WTC11 (cell line): ENCODE data around the gene SMC3. TPM values are rescaled to one million over a fixed set of nuclear protein-coding genes. Genes with fewer than 3 reads are reported as not detected.

Source experiments
- ATAC-seq: fragments of 200-7000 bp; cut with Tn5 transposase; 2 replicates; pipeline ENCODE4 v1.10.0; 2021; ENCODE audit warnings: mild to moderate bottlenecking, moderate library complexity
- CTCF ChIA-PET: fragments of 300-600 bp; sonication (Branson Sonifier 250); formaldehyde crosslinking; loops from one replicate; lab custom pipeline; 2021; ENCODE audit warnings: antibody characterized with exemption; lab: Charles Lee
- POLR2A ChIA-PET: fragments of 350-600 bp; sonication (Branson Sonifier 250); formaldehyde crosslinking; loops from one replicate; lab custom pipeline; 2021; ENCODE audit warnings: antibody characterized with exemption; lab: Charles Lee
- DNase-seq: peaks from one replicate; pipeline ENCODE4 v3.0.0; 2021; ENCODE audit warnings: low spot score
- H3K27ac Mint-ChIP-seq: 2 replicates; pipeline ENCODE4 v1.8.0; 2021; ENCODE audit warnings: mixed read lengths
- H3K27me3 Mint-ChIP-seq: 2 replicates; pipeline ENCODE4 v1.8.0; 2021; ENCODE audit warnings: low read depth, mild to moderate bottlenecking, moderate library complexity, mixed read lengths
- H3K36me3 Mint-ChIP-seq: 2 replicates; pipeline ENCODE4 v1.8.0; 2021; ENCODE audit warnings: mixed read lengths
- H3K4me1 Mint-ChIP-seq: 2 replicates; pipeline ENCODE4 v1.8.0; 2022; ENCODE audit warnings: mixed read lengths
- H3K4me3 Mint-ChIP-seq: 2 replicates; pipeline ENCODE4 v1.8.0; 2021; ENCODE audit warnings: mild to moderate bottlenecking, moderate library complexity, mixed read lengths
- H3K9me3 Mint-ChIP-seq: 2 replicates; pipeline ENCODE4 v1.8.0; 2021; ENCODE audit warnings: mixed read lengths
- ARID4B ChIP-seq: sonication (generic); formaldehyde crosslinking; IDR thresholded peaks from 2 replicates; pipeline ENCODE4 v1.8.0; 2023; ENCODE audit warnings: missing genetic modification reagents, mild to moderate bottlenecking, borderline replicate concordance
- ATF6 ChIP-seq: sonication (generic); formaldehyde crosslinking; IDR thresholded peaks from 2 replicates; pipeline ENCODE4 v1.8.1; 2023; ENCODE audit warnings: mild to moderate bottlenecking, missing genetic modification reagents
- CBFB ChIP-seq: sonication (generic); formaldehyde crosslinking; IDR thresholded peaks from 2 replicates; pipeline ENCODE4 v1.8.1; 2022; ENCODE audit warnings: mild to moderate bottlenecking, low read depth, missing genetic modification reagents
- ERG ChIP-seq: fragments of 250-450 bp; sonication (Bioruptor Pico); IDR thresholded peaks from 2 replicates; pipeline ENCODE4 v1.8.0; 2021; ENCODE audit warnings: mild to moderate bottlenecking
- ETV6 ChIP-seq: sonication (generic); formaldehyde crosslinking; IDR thresholded peaks from 2 replicates; pipeline ENCODE4 v1.8.1; 2022; ENCODE audit warnings: mild to moderate bottlenecking, missing genetic modification reagents
- GABPB1 ChIP-seq: sonication (generic); formaldehyde crosslinking; IDR thresholded peaks from 2 replicates; pipeline ENCODE4 v1.8.1; 2023; ENCODE audit warnings: mild to moderate bottlenecking, missing genetic modification reagents
- GTF2I ChIP-seq: fragments of 250-450 bp; sonication (Bioruptor Pico); conservative IDR thresholded peaks from 2 replicates; pipeline ENCODE4 v1.4.0; 2021; ENCODE audit warnings: mild to moderate bottlenecking
- HMGA2 ChIP-seq: fragments of 250-450 bp; sonication (Bioruptor Pico); IDR thresholded peaks from 2 replicates; pipeline ENCODE4 v1.4.0; 2021; ENCODE audit warnings: mild to moderate bottlenecking, moderate library complexity
- JAZF1 ChIP-seq: fragments of 250-450 bp; sonication (Bioruptor Pico); IDR thresholded peaks from 2 replicates; pipeline ENCODE4 v1.9.0; 2021; ENCODE audit warnings: moderate library complexity, mild to moderate bottlenecking, inconsistent platforms
- KAT7 ChIP-seq: sonication (generic); formaldehyde crosslinking; IDR thresholded peaks from 2 replicates; pipeline ENCODE4 v1.8.1; 2023; ENCODE audit warnings: missing genetic modification reagents, mild to moderate bottlenecking, borderline replicate concordance
- NFATC4 ChIP-seq: fragments of 250-450 bp; sonication (Bioruptor Pico); IDR thresholded peaks from 2 replicates; pipeline ENCODE4 v1.9.0; 2021; ENCODE audit warnings: mild to moderate bottlenecking
- NR3C1 ChIP-seq: sonication (generic); formaldehyde crosslinking; conservative IDR thresholded peaks from 2 replicates; pipeline ENCODE4 v1.8.1; 2023; ENCODE audit warnings: low read depth, mild to moderate bottlenecking, missing genetic modification reagents
- PRRX2 ChIP-seq: fragments of 250-450 bp; sonication (Bioruptor Pico); IDR thresholded peaks from 2 replicates; pipeline ENCODE4 v1.8.0; 2021; ENCODE audit warnings: mild to moderate bottlenecking
- RORB ChIP-seq: fragments of 250-450 bp; sonication (Bioruptor Pico); IDR thresholded peaks from 2 replicates; pipeline ENCODE4 v1.9.0; 2021; ENCODE audit warnings: mild to moderate bottlenecking
- SP1 ChIP-seq: sonication (generic); formaldehyde crosslinking; conservative IDR thresholded peaks from 2 replicates; pipeline ENCODE4 v1.8.1; 2022; ENCODE audit warnings: missing genetic modification reagents
- TCF7 ChIP-seq: sonication (generic); formaldehyde crosslinking; IDR thresholded peaks from 2 replicates; pipeline ENCODE4 v1.8.0; 2022; ENCODE audit warnings: mild to moderate bottlenecking, low read depth, missing genetic modification reagents, moderate library complexity
- TEAD4 ChIP-seq: sonication (generic); formaldehyde crosslinking; IDR thresholded peaks from 2 replicates; pipeline ENCODE4 v1.8.0; 2022; ENCODE audit warnings: mild to moderate bottlenecking, missing genetic modification reagents
- USF2 ChIP-seq: sonication (generic); formaldehyde crosslinking; IDR thresholded peaks from 2 replicates; pipeline ENCODE4 v1.8.1; 2023; ENCODE audit warnings: mild to moderate bottlenecking, missing genetic modification reagents, moderate library complexity
- ZNF121 ChIP-seq: sonication (generic); formaldehyde crosslinking; IDR thresholded peaks from 2 replicates; pipeline ENCODE4 v1.8.0; 2023; ENCODE audit warnings: missing genetic modification reagents
- total RNA-seq: library from RNA; stranded (reverse); gene quantifications from 3 replicates; pipeline ENCODE4 v1.2.3, GENCODE V29; 2021

SMC3 gene
- total RNA-seq, 1 experiment from 2014 or later = 71.0 TPM

- H3K4me1 Mint-ChIP-seq = peaks cover 44% of the 10 kb centered on the region
- POLR2A ChIA-PET = no interaction called here
- H3K27me3 Mint-ChIP-seq = no peaks in the 10 kb centered on the region
Measured at GRCh38 chr10:110524179-110524858, 43.2 kb upstream of the SMC3 start.

More at GRCh38 chr10:110524179-110524858, 43.2 kb upstream of the SMC3 start:
- ATAC-seq (no peak), DNase-seq (no peak)
- CTCF ChIA-PET = no interaction called here
- Mint-ChIP-seq H3K36me3 (no peaks in the 10 kb centered on the region), H3K27ac (no peak overlapping the region), H3K4me3 (no peak overlapping the region), H3K9me3 (no peaks in the 10 kb centered on the region)
- TF ChIP-seq ETV6 (no peak), GABPB1 (no peak), ATF6 (CRISPR knock-in tag) (no peak), RORB (CRISPR knock-in tag) (no peak), TEAD4 (CRISPR knock-in tag) (no peak), GTF2I (no peak), USF2 (no peak), JAZF1 (CRISPR knock-in tag) (no peak), KAT7 (CRISPR knock-in tag) (no peak), ZNF121 (CRISPR knock-in tag) (no peak), ERG (CRISPR knock-in tag) (no peak), SP1 (no peak), NFATC4 (no peak), CBFB (no peak), TCF7 (CRISPR knock-in tag) (no peak), ARID4B (CRISPR knock-in tag) (no peak), HMGA2 (CRISPR knock-in tag) (no peak), PRRX2 (CRISPR knock-in tag) (no peak), NR3C1 (no peak)
